Heart right ventricle (tissue), 16 donors: Measurements from ENCODE around the gene UNC119B. TPM values are rescaled to one million over a fixed set of nuclear protein-coding genes. Genes with fewer than 3 reads are reported as not detected.
A peak's percentile ranks its signal among the peaks of the same experiment; 100 is the strongest.

Source experiments
- ATAC-seq, 8 donors: fragments of 200-7000 bp; cut with Tn5 transposase; one replicate each; pipeline ENCODE4 v1.9.1; 2020; ENCODE audit warnings: mild to moderate bottlenecking in 8 of 8, moderate library complexity in 8 of 8, moderate number of reproducible peaks in 1 of 8
- DNase-seq, 2 donors: peaks; one replicate each; pipeline ENCODE4 v3.0.0-alpha.2; 2020
- H3K27ac ChIP-seq, 10 donors: fragments of 200-600 bp; sonication (generic) in 2 of 10; one replicate each; pipeline versions ENCODE4 v1.5.0 to v1.8.0; 2020 to 2022; ENCODE audit warnings: mild to moderate bottlenecking in 3 of 10
- H3K27me3 ChIP-seq, 7 donors: fragments of 200-600 bp; one replicate each; pipeline ENCODE4 v1.8.0; 2021 to 2022; ENCODE audit warnings: mild to moderate bottlenecking in 2 of 7
- H3K36me3 ChIP-seq, 9 donors: fragments of 200-600 bp; sonication (generic) in 1 of 9; one replicate each; pipeline versions ENCODE4 v1.5.0 to v1.8.0; 2020 to 2022; ENCODE audit warnings: mild to moderate bottlenecking in 2 of 9
- H3K4me1 ChIP-seq, 9 donors: fragments of 200-600 bp; sonication (generic) in 1 of 9; one replicate each; pipeline versions ENCODE4 v1.5.0 to v1.8.0; 2020 to 2022; ENCODE audit warnings: mild to moderate bottlenecking in 4 of 9
- H3K4me3 ChIP-seq, 10 donors: fragments of 200-600 bp; sonication (generic) in 2 of 10; one replicate each; pipeline versions ENCODE4 v1.5.0 to v1.8.0; 2020 to 2022; ENCODE audit warnings: mild to moderate bottlenecking in 7 of 10, moderate library complexity in 2 of 10
- H3K9me3 ChIP-seq, 11 donors: fragments of 200-600 bp in 10 of 11; sonication (generic) in 2 of 11; one replicate each; pipeline versions ENCODE4 v1.5.0 to v1.8.0; 2013 to 2022; ENCODE audit warnings: mild to moderate bottlenecking in 2 of 11, control low read depth in 1 of 11, moderate library complexity in 1 of 11
- CTCF ChIP-seq, 9 donors: fragments of 200-600 bp; sonication (generic) in 2 of 9; IDR thresholded peaks; one replicate each; pipeline versions ENCODE4 v1.5.0 to v1.8.0; 2021 to 2022; ENCODE audit warnings: antibody characterized with exemption in 9 of 9, mild to moderate bottlenecking in 5 of 9, moderate library complexity in 1 of 9
- WGBS, 2 donors: extraction: QIAGEN DNeasy Blood & Tissue Kit; methylation state at CpG; one replicate each; pipeline ENCODE4 v1.1.7; 2013; ENCODE audit warnings: inconsistent platforms in 1 of 2; 5-methylcytosine and 5-hydroxymethylcytosine counted together
- intact Hi-C, 10 donors: fragments of 100-400 bp; cut with DNase I; formaldehyde crosslinking; loops; one replicate each; pipeline versions ENCODE4 v1.11.1 to v1.14.2; 2022
- polyA plus RNA-seq, 2 donors: library from polyadenylated mRNA; stranded (reverse); fragments of 200-250 nt; gene quantifications; one replicate each; pipeline ENCODE4 v1.2.3, GENCODE V29; 2013
- total RNA-seq, 10 donors: library from RNA; stranded (reverse); fragmentation: NEBNext Ultra II Directional in 3 of 10; extraction: Animal tissue kit (Norgen Biotek cat#: 25700) in 3 of 10; gene quantifications; one replicate each; pipeline versions ENCODE4 v1.2.1 to v1.2.4, GENCODE V29; 2021 to 2023
- donor health status: Arrhythmogenic right ventricular cardiomyopathy.
- donor health status: ischemic (EF 13 %, LVEDD 7.1; RV severe dilation, severe dysfunction).
- donor health status: healthy with polysubstance abuse.
- donor health status: DM: no; HTN: yes; CAD: no.
- donor health status: DM: no; HTN: no; CAD: no.
- donor health status: ischemic (EF 25% LVEDD 6.9; RV normal size, moderate dysfunction).
- donor health status: ischemic (EF 25% LVEDD 5.7; RV mildly dilated, moderate dysfunction).
- donor health status: healthy.
- donor health status: DM: yes; HTN: yes; CAD: no.
- donor health status: Ischemic cardiomyopathy.
- donor health status: ischemic (EF 35%, LVEDD 5.7; RV mildly dilated, moderate dysfunction).
- donor health status: nonischemic (EF 11% LVEDD 7.7; RV severe dilation, severe dysfunction).
- donor health status: DM: yes; HTN: yes; CAD: no.
- donor health status: PGD.
- donor health status: ischemic (EF 29% LVEDD 5.4; RV normal size, mild dysfunction).
- donor health status: nonischemic (EF 23%, LVEDD 6.1; RV moderate dilation, normal function).

The UNC119B gene
- total and polyA plus RNA-seq, 12 donors, result 5.0 to 15.4 (median 9.3) TPM

DNA sequence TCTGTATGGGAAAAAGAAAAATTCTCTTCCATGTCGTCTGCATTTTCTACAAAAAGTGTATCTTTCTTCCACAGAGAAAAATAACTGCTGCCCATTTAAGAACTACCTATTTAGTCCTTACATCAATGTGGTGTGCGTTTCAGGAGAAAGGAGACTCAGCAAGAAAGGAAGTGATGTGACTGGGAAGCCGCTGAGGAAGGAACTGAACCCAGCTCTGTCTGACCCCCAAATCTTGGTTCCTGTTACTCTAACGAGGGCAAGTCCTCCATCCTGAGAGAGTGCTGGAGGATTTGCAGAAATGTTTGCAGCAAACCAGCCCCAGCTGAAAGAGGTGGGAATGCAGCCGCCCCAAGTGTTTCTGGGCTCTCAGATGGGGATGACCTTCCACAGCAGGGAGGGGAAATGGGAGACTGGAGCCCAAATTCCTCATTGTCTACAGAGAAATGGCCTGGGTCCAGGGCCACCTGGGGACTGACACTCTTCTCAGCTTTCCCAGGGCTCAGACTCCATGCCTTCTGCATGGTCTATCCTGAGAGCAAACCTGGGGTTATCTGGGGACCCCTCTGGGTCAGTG, 30.0 kb upstream of the UNC119B start:
- Histone ChIP-seq H3K4me3 (no peak overlapping the region), H3K36me3 (no peaks in the 10 kb centered on the region), H3K4me1 (peaks cover 0 to 35% (median 12%) of the 10 kb centered on the region in 9 donors), H3K9me3 (no peaks in the 10 kb centered on the region), H3K27ac (peak overlapping the region in 2 of 10 donors; percentile 1 to 15), H3K27me3 (no peaks in the 10 kb centered on the region)
- DNase-seq, result no peak
- TF ChIP-seq CTCF (IDR thresholded peaks at IDR 0.05), result no peak
- ATAC-seq, result no peak
- intact Hi-C loops, result no loop called here
- WGBS, 2 donors, result 48% methylated on average over 5 of the region's 5 CpGs

GRCh38 chr12:120684523-120684932, 25.7 kb upstream of the UNC119B start:
- Histone ChIP-seq H3K9me3 (no peaks in the 10 kb centered on the region), H3K27ac (peak overlapping the region in 2 of 10 donors; percentile 47 to 90), H3K27me3 (no peaks in the 10 kb centered on the region), H3K4me1 (peaks cover 0 to 46% (median 25%) of the 10 kb centered on the region in 9 donors), H3K36me3 (no peaks in the 10 kb centered on the region), H3K4me3 (no peak overlapping the region)
- no peak for ATAC-seq
- no peak for TF ChIP-seq CTCF (IDR thresholded peaks at IDR 0.05)
- DNase-seq, result no peak
- intact Hi-C loops, result no loop called here
- WGBS, 2 donors, result 78 to 80% methylated on average over 8 of the region's 8 CpGs

GRCh38 chr12:120685522-120685921, 24.7 kb upstream of the UNC119B start:
- Histone ChIP-seq H3K36me3 (no peaks in the 10 kb centered on the region), H3K4me1 (peaks cover 3 to 49% (median 34%) of the 10 kb centered on the region in 9 donors), H3K4me3 (peak overlapping the region in 4 of 10 donors; percentile 90 to 97 (median 92)), H3K27me3 (no peaks in the 10 kb centered on the region), H3K9me3 (no peaks in the 10 kb centered on the region), H3K27ac (peak overlapping the region in 6 of 10 donors; percentile 90 to 95 (median 93))
- DNase-seq, result no peak
- 59 to 61% methylated on average over 3 of the region's 3 CpGs for WGBS, 2 donors
- no peak for TF ChIP-seq CTCF (IDR thresholded peaks at IDR 0.05)
- intact Hi-C loops, result loop anchor here in 3 of 10 donors (5.0 kb wide), 2 partner anchors 33 to 38 kb away; no protein-coding TSS in a partner anchor
- ATAC-seq, result no peak

DNA sequence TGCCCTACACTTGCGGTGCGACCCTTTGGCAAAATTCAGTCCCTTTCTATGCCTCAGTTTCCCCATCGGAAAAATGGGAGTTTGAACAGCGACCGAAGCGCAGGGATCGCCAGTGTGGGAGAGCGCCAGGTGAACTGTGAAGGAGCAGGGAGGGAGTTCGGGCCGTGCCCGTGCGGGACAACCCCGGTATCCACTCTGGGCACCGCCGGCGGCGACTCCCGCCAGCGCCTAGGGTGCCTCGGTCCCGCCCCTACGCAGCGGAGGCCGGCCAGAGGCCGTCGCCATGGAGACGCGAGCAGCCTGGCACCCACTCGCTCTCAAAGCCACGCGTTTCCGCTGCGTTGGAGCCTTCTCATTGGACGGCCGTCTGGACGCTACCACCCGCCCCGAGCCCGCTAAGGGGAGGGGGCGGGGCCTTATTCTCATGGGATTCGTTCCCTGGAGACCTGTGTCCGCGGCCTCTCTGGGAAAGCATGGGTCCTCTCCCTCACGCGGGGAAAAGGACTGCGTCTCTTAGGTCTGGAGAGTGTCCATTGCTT, 24.0 kb upstream of the UNC119B start:
- Histone ChIP-seq H3K36me3 (no peaks in the 10 kb centered on the region), H3K27ac (peak overlapping the region; percentile 50 to 95 (median 92)), H3K4me3 (peak overlapping the region; percentile 68 to 98 (median 90)), H3K9me3 (no peaks in the 10 kb centered on the region), H3K27me3 (no peaks in the 10 kb centered on the region), H3K4me1 (peaks cover 3 to 54% (median 41%) of the 10 kb centered on the region in 9 donors)
- TF ChIP-seq CTCF (IDR thresholded peaks at IDR 0.05), result no peak
- WGBS, 2 donors, result 0 to 1% methylated on average over 46 of the region's 46 CpGs
- intact Hi-C loops, result loop anchor here in 6 of 10 donors (2.0 to 5.0 kb wide), 4 partner anchors 25 to 39 kb away; partner anchors contain the start of gene UNC119B (in 1 of the 6)
- peak; percentile 90 to 96 (median 95) for ATAC-seq
- peak; percentile 97 to 98 for DNase-seq
